Measurements from ENCODE around the gene TSHZ2. TPM values are rescaled to one million over a fixed set of nuclear protein-coding genes. Genes with fewer than 3 reads are reported as not detected.

The TSHZ2 gene
- total RNA-seq, 2 donors from 2014 or later: 29.1 to 30.7 TPM

DNA sequence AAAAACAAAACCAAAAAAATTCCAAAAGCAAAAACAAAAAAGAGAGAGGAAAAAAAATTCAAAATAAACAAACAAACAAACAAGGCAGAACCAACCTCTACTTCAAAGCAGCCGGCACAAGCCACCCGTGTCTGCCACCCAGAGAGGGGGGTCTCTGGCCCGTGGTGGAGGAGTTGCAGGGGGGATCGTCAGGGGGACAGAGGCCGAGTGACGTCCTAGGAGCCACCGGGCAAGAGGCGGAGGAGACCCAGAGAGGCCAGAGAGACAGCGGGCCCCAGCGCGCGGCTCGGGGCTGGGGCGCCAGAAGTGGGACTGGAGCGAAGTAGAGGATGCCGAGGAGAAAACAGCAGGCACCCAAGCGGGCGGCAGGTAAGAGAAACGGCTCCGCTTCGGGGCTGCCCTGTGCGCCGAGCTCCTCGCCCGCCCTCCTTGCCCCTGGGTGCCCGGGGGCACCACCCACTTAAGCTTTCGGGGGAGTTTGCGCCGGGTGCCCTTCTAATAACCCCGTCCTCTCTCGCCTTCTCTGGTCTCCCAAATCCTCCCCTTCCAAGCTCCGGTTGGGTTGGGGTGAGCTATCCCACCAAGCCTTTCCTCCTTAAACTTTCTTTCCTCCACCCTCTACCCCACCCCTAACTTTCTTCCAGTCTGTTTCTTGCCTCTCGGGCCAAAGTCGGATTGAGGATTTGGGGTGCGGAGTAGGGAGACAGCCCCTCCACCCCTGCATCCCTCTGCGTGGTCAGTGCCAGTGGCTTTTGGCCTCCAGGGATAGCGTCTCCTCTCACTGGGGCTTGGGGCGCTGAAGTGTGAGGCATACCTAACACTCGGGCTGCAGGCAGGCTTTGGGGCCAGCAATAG is 1.0 kb downstream of the TSHZ2 start:
- peak; percentile 20 for ATAC-seq
- peaks cover 8% of the 10 kb centered on the region for H3K36me3 Mint-ChIP-seq (ENCODE audit: low read depth)
- DNase-seq: peak; percentile 14 to 28 (median 18)
- peak overlapping the region; percentile 92 for H3K27ac Mint-ChIP-seq
- H3K4me3 Mint-ChIP-seq: peak overlapping the region; percentile 92
- peaks cover 48% of the 10 kb centered on the region for H3K27me3 Mint-ChIP-seq
- peaks cover 30% of the 10 kb centered on the region for H3K4me1 Mint-ChIP-seq
- H3K9me3 ChIP-seq (ENCODE audit: control insufficient read depth, low read length, poor library complexity, severe bottlenecking): no peaks in the 10 kb centered on the region

DNA sequence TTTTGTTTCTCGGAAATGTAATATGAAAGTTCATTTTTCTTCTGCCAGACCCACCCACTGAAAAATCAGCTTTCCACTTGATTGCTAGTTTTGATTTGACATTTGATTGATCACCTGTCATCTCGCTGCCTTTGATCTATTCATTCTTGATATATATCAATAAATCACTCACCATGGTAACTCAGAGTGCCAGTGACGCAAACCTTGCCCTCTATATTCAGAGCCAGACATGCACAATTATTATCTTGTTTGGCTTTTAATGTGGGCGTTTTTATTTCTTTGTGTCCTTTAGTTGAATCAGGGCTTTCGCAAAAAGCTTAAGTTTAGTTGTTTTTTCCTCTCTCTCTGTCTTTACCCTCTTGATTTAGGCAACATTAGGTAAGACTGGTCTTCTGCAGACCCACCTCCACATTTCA is 2.0 kb downstream of the TSHZ2 start:
- ATAC-seq: peak; percentile 59
- Mint-ChIP-seq H3K27me3 (peaks cover 48% of the 10 kb centered on the region), H3K36me3 (ENCODE audit: low read depth) (peaks cover 8% of the 10 kb centered on the region), H3K4me3 (peak overlapping the region; percentile 92), H3K4me1 (peaks cover 30% of the 10 kb centered on the region), H3K27ac (peak overlapping the region; percentile 92)
- DNase-seq: peak in 2 of 3 donors; percentile 12 to 27
- H3K9me3 ChIP-seq (ENCODE audit: control insufficient read depth, low read length, poor library complexity, severe bottlenecking): no peaks in the 10 kb centered on the region

DNA sequence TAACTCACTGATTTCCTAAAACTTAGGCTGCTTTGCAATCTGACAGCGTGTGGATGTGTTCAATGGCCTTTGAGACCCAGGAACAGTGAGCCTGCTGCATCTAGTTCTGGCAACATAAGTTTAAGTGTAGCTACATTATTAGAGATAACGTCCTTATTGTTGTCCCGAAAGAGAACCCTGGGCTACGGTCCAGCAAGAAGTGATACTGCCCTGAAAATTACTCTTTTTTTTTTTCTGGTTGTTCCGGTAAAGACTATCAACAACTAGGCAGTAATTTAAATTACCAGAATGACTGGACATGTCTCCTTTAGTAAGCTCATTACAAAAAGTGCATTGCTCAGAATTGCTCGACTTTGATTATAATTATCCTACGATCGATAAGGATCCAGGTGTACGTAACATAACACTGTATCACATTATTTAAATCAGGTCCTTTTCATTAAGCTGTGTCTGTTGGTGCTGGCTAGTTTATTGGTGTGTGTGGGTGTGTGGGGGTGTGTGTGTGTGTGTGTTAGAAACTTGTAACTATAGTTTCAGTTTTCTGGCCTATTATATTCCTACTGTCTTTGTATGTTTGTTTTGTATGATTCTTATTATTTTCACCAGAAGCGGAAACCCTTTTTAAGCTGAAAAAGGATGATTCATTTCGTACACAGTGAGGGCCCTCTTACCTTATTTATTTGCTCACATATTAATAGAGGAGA is 3.0 kb downstream of the TSHZ2 start:
- Mint-ChIP-seq H3K36me3 (ENCODE audit: low read depth) (peaks cover 8% of the 10 kb centered on the region), H3K4me1 (peaks cover 33% of the 10 kb centered on the region), H3K27me3 (peaks cover 45% of the 10 kb centered on the region), H3K27ac (peak overlapping the region; percentile 92), H3K4me3 (peak overlapping the region; percentile 92)
- ATAC-seq (peak; percentile 57), DNase-seq (peak in 1 of 3 donors; percentile 18)
- no peaks in the 10 kb centered on the region for H3K9me3 ChIP-seq (ENCODE audit: control insufficient read depth, low read length, poor library complexity, severe bottlenecking)

DNA sequence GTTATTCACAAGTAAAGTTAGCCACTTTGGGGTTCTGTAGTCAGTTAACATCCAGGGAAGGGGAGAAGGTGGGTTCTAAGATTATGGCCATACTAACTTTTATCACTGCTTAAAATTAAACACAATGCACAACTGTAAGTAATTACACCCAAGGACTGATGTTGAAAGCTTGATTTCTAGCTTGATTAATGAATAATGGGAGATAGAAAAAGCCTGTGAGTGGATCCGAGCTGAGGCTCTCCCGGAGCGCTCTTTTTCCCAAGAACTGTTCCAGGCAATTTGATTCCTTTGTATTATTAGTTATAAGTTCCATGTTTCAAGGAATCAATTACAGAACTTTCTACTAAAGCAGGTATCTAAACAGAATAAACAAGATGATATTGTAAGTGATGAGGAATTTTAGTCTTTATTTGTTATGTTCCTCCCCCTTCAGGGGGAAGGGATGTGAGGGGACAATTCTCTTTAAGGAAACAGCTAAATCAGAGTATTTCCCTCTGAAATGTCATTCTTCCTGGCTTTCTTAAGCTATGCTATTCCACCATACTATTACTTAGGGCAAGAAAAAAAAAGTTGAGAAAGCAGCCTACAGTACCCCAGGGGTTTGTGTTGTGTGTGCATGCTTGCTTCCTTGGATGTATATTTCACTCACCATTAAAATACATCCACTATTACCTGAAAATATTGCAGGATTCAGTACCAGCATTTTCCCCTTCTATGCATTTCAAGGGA is 3.8 kb downstream of the TSHZ2 start:
- H3K9me3 ChIP-seq (ENCODE audit: control insufficient read depth, low read length, poor library complexity, severe bottlenecking): no peaks in the 10 kb centered on the region
- H3K27ac Mint-ChIP-seq: peak overlapping the region; percentile 92
- H3K27me3 Mint-ChIP-seq: peaks cover 48% of the 10 kb centered on the region
- H3K36me3 Mint-ChIP-seq (ENCODE audit: low read depth): peaks cover 8% of the 10 kb centered on the region
- ATAC-seq: no peak
- peaks cover 39% of the 10 kb centered on the region for H3K4me1 Mint-ChIP-seq
- DNase-seq: no peak
- H3K4me3 Mint-ChIP-seq: peak overlapping the region; percentile 92

DNA sequence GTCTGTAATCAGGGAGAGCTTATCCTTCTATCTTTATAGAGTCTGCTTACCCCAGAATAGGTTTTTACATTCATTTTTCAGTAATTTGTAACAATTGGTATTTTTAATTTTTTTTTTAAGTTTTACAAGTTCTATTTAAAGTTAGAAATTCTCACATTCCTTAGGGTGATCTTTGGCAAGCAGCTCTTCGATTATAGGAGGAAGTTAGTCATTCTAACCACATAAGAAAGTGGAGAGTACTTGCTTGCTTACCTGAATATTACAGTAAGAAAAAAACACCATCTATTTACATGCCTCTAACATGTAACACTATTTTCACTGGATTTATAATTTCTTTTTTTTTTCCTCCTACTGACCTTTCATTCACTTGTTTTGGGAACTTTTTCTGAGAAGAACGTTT is 6.7 kb downstream of the TSHZ2 start:
- DNase-seq: no peak
- Mint-ChIP-seq H3K4me1 (peaks cover 33% of the 10 kb centered on the region), H3K4me3 (peak overlapping the region; percentile 60), H3K36me3 (ENCODE audit: low read depth) (no peaks in the 10 kb centered on the region), H3K27ac (peak overlapping the region; percentile 92), H3K27me3 (peaks cover 52% of the 10 kb centered on the region)
- H3K9me3 ChIP-seq (ENCODE audit: control insufficient read depth, low read length, poor library complexity, severe bottlenecking): no peaks in the 10 kb centered on the region
- no peak for ATAC-seq

DNA sequence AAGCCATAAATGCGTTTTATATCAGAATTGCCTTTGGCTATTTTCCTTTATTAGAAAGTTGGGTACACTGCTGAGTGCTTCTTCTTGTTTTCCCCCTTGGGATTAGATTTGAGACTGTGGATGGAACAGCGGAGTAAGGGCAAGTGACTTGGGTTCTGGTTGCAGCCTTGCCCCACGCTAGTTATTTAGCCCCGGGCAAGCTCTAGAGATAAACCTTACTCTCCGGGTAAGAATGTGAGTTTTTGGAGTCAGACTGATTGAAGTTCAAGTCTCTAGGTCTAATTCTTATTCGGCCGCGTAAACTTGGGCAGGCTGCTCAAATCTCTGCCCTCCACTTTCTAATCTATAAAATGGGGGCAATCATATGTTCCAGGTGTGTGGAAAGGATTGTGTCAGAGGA is 8.9 kb downstream of the TSHZ2 start:
- Mint-ChIP-seq H3K36me3 (ENCODE audit: low read depth) (peaks cover 2% of the 10 kb centered on the region), H3K4me1 (peaks cover 32% of the 10 kb centered on the region), H3K27me3 (peaks cover 40% of the 10 kb centered on the region), H3K4me3 (peak overlapping the region; percentile 21), H3K27ac (no peak overlapping the region)
- ATAC-seq (no peak), DNase-seq (no peak)
- no peaks in the 10 kb centered on the region for H3K9me3 ChIP-seq (ENCODE audit: control insufficient read depth, low read length, poor library complexity, severe bottlenecking)

DNA sequence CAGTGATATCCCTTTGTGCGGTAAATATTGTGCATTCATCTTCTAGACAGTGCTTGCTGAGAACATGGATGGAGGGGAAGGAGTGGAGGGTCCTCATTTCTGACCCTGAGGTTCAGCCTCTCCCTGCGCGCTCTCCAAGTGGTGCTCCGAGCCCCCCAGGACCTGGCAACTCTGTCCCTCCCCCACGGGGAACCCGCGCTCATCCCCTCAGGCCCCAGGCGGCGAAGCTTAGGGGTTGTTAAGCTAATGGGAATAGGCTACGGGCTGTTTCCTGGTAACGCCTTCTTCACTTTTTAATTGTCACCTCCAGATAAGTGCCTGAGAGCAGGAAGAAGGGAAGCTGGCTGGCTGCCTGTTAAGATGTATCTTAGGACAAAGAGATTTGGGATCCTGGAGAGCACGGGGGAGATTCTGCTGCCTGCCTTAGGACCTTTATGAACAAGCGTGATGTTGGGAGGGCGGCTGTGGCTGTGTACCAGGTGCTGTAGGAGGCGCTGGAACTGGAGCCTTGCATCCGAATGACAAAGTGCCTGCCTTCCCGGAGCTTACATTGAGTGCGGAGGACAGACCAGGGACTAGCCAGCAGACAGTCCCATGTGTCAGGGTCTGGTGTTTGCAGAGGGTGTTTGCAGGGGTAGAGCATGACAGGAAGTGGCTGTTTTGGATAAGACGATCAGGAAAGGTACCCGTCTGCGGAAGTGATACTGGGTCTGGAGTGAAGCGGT is 11.7 kb downstream of the TSHZ2 start:
- H3K27ac Mint-ChIP-seq: peak overlapping the region; percentile 74
- peaks cover 25% of the 10 kb centered on the region for H3K4me1 Mint-ChIP-seq
- ATAC-seq: peak; percentile 55
- no peak for DNase-seq
- peaks cover 22% of the 10 kb centered on the region for H3K27me3 Mint-ChIP-seq
- peak overlapping the region; percentile 82 for H3K4me3 Mint-ChIP-seq
- no peaks in the 10 kb centered on the region for H3K9me3 ChIP-seq (ENCODE audit: control insufficient read depth, low read length, poor library complexity, severe bottlenecking)
- peaks cover 2% of the 10 kb centered on the region for H3K36me3 Mint-ChIP-seq (ENCODE audit: low read depth)

DNA sequence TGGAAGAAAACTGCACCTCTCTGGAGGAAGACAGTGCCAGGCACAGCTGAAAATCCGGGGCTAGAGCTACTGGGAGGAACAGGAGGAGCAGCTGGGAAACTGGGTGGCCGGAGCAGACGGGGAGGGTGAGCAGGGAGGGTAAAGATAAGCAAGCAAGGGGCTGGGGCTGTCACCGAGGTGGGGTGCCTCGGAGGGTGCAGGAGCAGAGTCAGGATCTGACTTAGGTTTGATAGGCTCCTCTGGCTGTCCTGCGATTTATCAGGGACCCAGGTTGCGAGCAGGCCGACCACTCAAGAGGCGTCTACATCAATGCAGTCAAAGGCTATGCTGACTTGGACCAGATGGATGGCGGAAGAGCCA is 12.3 kb downstream of the TSHZ2 start:
- H3K4me3 Mint-ChIP-seq: peak overlapping the region; percentile 82
- H3K9me3 ChIP-seq (ENCODE audit: control insufficient read depth, low read length, poor library complexity, severe bottlenecking): no peaks in the 10 kb centered on the region
- peaks cover 23% of the 10 kb centered on the region for H3K4me1 Mint-ChIP-seq
- DNase-seq (no peak), ATAC-seq (no peak)
- peaks cover 22% of the 10 kb centered on the region for H3K27me3 Mint-ChIP-seq
- peaks cover 2% of the 10 kb centered on the region for H3K36me3 Mint-ChIP-seq (ENCODE audit: low read depth)
- peak overlapping the region; percentile 74 for H3K27ac Mint-ChIP-seq

DNA sequence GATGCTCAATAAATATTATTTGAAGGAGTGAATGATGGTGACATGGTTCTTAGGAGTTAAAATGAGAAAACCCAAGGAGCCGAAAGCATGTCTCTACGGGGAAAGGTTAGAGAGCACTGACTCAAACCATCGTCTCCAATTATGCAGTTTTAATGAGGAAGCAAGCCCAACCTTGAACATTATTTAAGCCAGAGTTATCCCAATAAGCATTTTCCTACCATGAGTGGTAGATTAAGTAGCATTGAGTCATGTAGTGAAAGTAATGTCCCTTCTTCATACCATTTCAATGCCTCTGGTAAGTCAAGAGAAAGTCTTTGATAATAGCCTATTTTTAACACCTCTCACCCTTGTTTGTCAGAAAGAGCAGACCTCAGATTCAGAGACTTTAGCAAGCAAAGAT is 13.5 kb downstream of the TSHZ2 start:
- Mint-ChIP-seq H3K27me3 (peaks cover 14% of the 10 kb centered on the region), H3K4me1 (peaks cover 17% of the 10 kb centered on the region), H3K36me3 (ENCODE audit: low read depth) (peaks cover 2% of the 10 kb centered on the region), H3K4me3 (no peak overlapping the region), H3K27ac (no peak overlapping the region)
- H3K9me3 ChIP-seq (ENCODE audit: control insufficient read depth, low read length, poor library complexity, severe bottlenecking): no peaks in the 10 kb centered on the region
- ATAC-seq (no peak), DNase-seq (no peak)

DNA sequence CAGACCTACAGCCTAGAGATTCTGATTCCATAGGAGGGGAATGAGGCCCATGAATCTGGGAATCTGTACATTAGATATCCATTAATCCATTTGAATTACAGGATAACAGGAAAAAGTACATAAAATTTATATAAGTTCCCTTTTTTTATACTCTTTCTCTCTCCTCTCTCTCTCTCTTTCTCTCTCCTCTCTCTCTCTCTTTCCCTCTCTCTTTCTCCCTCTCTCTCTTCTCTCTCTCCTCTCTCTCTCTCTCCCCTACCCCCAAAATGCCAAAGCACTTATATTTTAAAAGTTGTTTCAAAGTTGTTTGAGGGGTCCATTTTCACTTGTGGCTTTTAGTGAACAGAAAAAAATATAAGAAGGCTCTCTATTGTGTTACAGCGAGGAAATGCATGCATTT is 15.1 kb downstream of the TSHZ2 start:
- no peak for ATAC-seq
- H3K27ac Mint-ChIP-seq: no peak overlapping the region
- H3K27me3 Mint-ChIP-seq: peaks cover 14% of the 10 kb centered on the region

DNA sequence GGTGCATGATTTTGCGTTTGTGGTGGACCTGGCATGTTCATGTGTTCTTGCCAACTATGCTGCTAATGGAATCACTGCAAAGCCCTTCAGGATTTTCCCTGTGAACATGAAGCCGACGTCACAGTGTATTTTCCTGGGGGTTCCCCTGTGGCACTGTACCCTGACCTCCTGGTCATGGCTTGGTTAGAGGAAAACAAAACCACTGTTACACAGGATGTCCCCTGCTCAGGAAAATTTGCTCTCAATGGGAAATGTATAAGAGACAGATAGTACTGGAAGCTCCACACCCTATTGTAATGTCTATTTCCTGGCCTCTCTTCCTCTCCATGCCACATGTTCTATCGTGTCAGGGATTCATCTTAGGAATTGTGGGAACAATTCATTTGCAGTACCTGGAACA is 19.7 kb downstream of the TSHZ2 start:
- Mint-ChIP-seq H3K4me1 (peaks cover 5% of the 10 kb centered on the region), H3K27ac (no peak overlapping the region), H3K27me3 (peaks cover 15% of the 10 kb centered on the region), H3K4me3 (no peak overlapping the region), H3K36me3 (ENCODE audit: low read depth) (peaks cover 5% of the 10 kb centered on the region)
- H3K9me3 ChIP-seq (ENCODE audit: control insufficient read depth, low read length, poor library complexity, severe bottlenecking): no peaks in the 10 kb centered on the region
- ATAC-seq (no peak), DNase-seq (no peak)

More for the DNA sequence above, 15.1 kb downstream of the TSHZ2 start:
- Mint-ChIP-seq H3K4me3 (no peak overlapping the region), H3K4me1 (peaks cover 12% of the 10 kb centered on the region), H3K36me3 (ENCODE audit: low read depth) (peaks cover 2% of the 10 kb centered on the region)
- no peaks in the 10 kb centered on the region for H3K9me3 ChIP-seq (ENCODE audit: control insufficient read depth, low read length, poor library complexity, severe bottlenecking)
- no peak for DNase-seq

DNA sequence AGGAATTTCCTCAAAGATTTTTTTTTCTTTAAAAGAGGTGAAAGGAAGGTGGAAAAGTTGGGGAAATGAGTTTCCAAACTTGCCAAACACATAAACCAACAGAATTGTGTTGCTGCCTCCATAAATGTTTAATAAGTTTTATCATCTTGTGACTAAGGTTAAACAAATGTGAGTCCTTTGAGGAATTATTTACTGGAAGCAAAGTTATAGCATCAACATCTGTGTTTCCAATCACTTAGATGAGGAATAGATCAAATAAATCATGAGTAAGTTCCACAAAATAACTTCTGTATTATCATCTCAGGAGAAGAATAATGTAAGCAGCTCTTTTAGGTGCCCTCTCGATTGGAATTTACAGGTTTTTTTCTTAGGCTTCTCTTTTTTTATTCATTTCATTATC is 20.5 kb downstream of the TSHZ2 start:
- Mint-ChIP-seq H3K27ac (no peak overlapping the region), H3K36me3 (ENCODE audit: low read depth) (peaks cover 5% of the 10 kb centered on the region), H3K27me3 (peaks cover 15% of the 10 kb centered on the region), H3K4me3 (no peak overlapping the region), H3K4me1 (peaks cover 5% of the 10 kb centered on the region)
- DNase-seq: no peak
- no peak for ATAC-seq
- no peaks in the 10 kb centered on the region for H3K9me3 ChIP-seq (ENCODE audit: control insufficient read depth, low read length, poor library complexity, severe bottlenecking)

Data from T-helper 17 cell (primary cell).